Activated CD4-positive, alpha-beta T cell treated with anti-CD3 and anti-CD28 coated beads for 24 hours (primary cell): ENCODE data around the gene KIAA1586.

ENCODE experiments used
- DNase-seq, 2 donors: peaks; one replicate each; pipeline ENCODE4 v3.0.0-alpha.2; 2020; ENCODE audit warnings: low read depth in 2 of 2

KIAA1586 gene

GRCh38 chr6:57104336-57104735 is 57.8 kb downstream of the KIAA1586 start:
- no peak for DNase-seq
